GM19452 (cell line): Measurements from ENCODE around the gene HSF5.
"Not testable (repeated sequence)": the region's sequence is repeated elsewhere in the genome, so short reads cannot be mapped to it uniquely, and the experiment has no call there.

Source experiments
- ATAC-seq: cut with Tn5 transposase; IDR thresholded peaks from one replicate; pipeline ENCODE4 v1.9.1; 2021; ENCODE audit not compliant: unreplicated experiment

HSF5 gene

GRCh38 chr17:58517378-58517927, 29.2 kb upstream of the HSF5 start:
- no peak for ATAC-seq

DNA sequence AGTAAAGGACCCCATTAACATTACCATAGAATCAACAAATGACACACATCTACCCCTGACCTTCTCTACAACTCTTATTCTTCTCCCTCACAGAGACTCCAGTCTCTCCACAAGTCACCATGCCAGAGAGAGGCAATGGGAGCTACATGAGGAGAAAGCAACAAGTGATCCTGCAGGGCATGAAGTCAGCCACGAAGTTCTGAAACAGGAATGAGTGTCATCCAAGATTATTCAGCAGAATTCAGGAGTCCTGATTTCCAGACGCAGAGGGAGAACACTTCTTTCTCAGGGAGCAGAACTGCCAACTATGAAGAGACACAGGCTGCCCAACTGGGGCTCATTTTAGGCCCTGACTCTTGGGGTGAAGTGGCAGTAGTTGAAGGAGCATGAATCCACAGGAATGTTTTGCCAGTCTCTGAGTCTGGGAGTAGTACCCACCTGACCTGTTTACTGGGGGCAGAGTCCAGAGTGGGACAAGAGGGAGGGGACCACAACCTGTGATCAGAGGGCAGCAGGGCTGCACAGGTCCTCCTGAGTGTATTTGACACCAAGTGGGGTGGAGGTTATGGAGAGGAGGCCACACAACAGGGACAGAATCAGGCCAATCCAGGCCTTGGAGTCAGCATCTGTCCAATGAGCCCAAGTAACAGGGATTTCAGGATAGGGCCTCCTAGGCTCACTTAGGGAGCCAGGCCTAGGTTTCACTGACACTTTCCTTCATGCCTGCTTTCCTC, 28.6 kb upstream of the HSF5 start:
- ATAC-seq, result no peak

- ATAC-seq, result no peak
Measured at GRCh38 chr17:58515286-58515685, 27.1 kb upstream of the HSF5 start.

DNA sequence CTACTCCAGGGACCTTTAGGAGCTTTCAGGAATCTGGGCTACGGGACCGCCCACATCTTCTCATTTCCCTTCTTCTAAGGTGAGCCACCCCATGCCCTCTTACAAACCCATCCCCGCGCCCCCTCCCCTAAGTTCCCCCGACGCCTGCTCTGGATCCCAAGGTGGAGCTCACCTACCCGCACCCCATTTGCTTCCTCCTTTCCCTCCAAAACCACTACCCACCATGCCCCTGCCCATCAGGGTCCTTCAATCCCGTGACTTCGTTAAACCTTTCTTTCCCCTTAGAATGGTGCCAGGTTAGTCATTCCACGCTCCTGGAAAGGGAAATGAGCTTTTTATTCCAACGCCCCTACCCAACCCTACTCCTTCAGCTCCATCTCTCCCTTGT, 26.6 kb upstream of the HSF5 start:
- ATAC-seq, result no peak

DNA sequence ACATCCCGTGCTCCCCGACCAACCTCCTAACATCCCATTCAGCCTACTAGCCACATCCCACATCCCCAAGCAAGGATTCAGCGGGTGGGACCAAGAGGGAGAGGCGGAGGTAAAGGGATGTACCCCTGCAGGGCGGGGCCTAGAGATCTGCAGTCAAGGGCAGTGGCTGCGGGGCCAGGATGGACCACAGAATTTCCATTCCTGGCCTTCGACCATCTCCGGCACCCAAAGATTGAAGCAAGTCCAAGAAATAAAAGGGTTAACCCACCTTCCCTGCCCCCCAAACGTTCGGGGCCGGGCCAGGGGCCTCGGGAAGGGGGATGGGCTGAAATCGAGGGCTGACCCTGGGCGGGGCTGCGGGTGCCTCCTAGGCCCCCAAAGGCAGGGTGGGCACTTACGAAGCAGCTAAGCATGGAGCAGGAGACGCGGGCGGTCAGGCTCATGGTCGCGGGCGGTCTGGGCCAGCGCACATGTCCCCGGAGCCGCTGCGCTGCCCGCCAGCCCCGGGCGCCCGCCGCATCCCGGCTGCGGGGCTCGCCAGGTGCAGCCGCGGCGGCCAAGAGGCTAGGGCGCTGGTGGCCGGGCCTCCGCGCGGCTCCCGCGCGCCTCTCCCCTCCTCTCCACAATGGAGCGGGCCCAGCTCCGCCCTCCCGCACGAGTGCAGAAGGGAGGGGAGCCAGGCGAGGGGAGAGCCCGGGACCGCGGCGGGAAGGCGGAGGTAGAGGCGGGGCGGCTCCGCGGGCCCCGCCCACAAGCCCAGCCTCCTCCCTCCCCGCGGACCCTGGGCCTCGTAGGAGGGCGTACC, 26.0 kb upstream of the HSF5 start, which contains the start of gene MTMR4:
Gene MTMR4 (minus strand): TSS at position 674 of the 805 bp plus-strand sequence. CDS start 231 bp downstream, at position 443.
- no peak for ATAC-seq

GRCh38 chr17:58513267-58513964, 25.2 kb upstream of the HSF5 start:
- no peak for ATAC-seq

DNA sequence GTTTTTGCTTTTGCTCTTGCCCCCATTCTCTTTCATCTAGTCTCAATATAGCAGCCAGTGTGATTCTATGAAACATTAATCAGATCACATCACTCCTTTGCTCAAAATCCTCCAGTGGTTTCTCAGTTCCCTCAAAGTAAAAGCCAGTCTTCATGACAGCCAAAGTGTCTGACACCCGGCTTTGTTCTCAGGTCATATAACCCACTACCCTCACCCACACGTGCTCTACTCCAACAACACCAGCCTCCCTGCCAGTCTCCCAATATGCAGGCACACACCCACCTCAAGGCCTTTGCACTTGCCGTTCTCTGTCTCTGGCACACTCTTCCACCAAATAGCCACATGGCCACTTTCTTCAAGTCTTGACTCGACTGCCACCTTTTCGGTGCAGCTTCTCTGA, 21.9 kb upstream of the HSF5 start:
- no peak for ATAC-seq

DNA sequence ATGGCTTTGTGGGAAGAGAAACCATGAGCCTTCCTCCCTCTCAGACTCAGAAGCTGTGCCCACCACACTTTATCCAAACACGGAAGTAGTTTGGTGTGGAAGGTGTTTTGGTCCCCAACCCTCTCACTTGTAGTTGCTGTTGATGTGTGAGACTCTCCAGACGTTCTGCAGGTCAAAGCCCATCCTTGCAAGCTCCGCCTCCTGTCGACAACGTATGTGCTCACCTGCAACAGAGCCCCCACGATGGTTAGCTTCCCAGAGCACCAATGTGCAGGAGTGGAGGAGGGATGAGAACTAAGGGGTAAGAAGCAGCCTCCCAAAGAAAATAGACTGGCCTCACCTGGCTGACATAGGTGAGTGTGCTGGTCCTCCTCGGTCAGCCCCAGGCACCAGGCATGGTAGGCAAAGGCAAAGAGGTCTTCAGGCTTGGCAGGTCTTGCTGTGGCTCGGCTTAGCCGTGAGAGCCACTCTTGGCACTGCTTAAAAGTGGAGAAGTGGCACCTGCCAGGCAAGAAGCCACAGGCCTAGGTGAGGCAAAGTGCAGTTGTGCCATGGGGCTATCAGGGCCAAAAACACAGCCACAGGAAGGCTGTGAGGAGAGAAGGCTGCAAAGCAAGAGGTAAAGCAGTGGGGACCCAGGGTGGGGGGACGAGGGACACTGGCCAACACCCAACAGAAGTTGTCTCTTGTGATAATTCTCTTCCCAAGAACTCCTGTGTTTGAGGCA, 20.3 kb upstream of the HSF5 start:
- ATAC-seq, result no peak

DNA sequence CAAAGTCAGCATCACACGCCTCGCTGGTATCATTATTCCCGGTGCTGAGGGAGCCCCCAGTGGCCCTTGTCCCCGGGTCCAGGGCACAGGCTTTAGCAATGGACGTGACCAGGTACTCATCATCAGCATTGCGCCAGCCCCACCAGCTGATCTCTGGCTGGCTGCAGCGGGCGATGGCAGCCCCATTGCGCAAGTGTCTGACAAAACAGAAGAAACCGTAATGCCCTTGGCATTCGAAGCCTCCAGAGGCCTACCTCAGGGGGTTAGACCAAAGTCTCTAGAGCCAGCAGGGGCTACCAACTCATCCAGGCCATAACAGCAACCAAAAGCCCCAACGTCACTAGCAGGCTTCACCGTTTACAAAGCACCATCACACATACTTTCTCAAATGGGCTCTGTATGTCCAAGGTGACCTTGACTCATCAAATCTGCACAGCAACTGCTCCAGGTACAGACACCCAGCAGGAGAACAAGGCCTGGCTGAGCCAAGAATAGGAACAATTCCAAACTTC, 19.0 kb upstream of the HSF5 start:
- ATAC-seq, result no peak

DNA sequence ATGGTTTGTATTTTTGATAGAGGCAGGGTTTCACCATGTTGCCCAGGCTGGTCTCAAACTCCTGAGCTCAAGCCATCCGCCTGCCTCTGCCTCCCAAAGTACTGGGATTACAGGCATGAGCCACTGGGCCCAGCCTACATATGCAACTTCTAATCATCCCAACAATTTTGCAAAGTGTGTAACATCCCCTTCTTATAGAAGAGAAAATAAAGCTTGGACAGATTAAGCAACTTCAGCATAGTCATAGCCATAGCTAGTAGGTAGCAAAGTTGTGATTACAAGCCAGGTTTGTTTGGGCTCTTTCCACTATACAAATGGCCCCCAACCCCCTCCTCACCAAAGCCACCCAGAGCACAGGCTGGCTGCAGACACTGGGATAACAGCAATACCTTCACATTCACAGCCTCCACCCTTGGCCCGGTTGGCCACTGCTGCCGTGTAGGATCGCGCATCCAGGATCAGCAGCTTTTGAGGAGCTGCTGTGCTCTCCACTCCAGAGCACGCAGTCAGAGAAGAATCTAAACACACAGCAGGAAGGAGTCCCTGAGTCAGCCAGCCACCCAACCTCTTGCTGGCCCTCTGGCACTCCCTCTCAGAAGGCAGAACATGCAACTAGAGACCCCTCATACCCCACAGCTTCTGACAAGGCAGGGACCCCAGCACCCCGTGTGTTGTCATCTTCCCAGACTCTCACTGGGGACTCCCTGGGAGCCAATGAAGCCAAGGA, 18.3 kb upstream of the HSF5 start:
- no peak for ATAC-seq

GRCh38 chr17:58504826-58505351, 16.7 kb upstream of the HSF5 start:
- peak; percentile 91 for ATAC-seq

- no peak for ATAC-seq
Measured at GRCh38 chr17:58503866-58504265, 15.7 kb upstream of the HSF5 start.

GRCh38 chr17:58503134-58503533, 14.9 kb upstream of the HSF5 start:
- ATAC-seq, result not testable (repeated sequence)

GRCh38 chr17:58501451-58501850, 13.2 kb upstream of the HSF5 start:
- ATAC-seq, result no peak

DNA sequence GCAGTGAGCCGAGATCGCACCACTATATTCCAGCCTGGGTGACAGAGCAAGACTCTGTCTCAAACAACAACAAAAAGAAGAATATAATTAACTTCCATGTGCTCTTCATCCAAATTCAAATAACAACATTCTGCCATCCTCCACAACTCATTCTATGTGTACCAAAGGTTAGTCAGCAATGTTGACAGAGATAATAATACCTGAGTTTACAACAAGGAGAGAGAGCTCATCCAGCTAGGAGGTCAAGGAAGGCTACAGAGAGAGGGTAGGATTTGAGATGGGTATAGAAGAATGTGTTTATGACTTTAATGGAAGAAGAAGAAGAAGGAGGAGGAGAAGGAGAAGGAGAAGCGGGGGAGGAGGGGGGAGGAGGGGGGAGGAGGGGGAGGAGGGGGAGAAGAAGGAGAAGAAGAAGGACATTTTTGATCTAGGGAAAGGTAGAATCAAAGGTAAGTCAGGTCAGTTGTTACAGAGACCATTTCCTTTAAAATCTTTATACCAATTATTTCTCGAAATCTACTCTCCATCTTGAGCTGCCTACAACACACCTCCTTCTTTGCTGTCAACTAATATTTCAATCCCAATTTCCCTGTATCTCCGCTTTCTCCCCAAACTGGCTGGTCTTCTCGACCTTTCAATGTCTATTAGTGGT, 10.1 kb upstream of the HSF5 start:
- ATAC-seq, result no peak

DNA sequence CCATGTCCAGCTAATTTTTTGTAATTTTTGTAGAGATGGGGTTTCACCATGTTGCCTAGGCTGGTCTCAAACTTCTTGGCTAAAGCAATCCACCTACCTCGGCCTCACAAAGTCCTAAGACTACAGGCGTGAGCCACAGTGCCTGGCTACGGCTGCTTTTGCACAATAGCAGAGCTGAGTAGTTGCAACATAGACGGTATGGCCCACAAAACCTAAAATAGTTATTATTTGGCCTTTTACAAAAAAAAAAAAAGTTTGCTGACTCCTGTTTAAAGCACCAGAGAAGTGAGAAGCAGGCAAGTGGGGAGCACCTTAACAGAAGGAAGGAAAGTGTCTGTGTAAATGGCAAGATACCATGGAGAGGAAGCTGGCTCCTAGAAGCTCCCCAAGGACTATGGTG, 5.3 kb upstream of the HSF5 start:
- no peak for ATAC-seq

DNA sequence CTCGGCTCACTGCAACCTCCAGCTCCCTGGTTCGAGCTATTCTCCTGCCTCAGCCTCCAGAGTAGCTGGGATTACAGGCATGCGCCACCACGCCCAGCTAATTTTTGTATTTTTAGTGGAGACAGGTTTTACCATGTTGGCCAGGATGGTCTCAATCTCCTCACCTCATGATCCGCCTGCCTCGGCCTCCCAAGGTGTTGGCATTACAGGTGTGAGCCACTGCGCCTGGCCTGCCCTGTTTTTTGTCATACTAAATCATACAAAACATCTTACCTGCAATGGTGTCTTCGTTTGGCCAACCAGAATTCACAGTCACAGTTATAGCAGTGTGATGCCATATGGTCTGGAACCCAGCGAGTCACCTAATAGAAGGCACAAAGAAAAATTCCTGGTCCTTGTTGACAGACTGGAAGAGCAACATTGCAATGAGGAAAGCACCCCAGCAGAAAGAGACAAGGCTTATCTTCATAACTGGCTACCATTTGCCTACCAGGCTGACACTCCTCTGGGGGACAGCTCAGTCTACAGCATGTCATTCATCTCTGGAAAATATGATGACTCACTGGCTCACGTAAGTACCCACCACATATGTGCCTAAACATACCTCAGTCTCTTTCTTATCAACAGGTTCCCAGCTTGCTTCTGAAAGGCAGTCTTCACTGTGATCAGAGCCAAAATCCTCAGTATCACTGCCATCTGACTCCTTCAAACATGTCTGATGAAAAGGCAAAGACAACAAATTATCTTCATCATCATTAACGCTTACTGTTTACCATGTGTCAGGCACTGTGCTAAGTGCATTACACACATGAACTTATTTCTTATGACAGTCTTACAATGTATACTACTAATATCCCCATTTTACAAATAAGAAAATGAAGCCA, 4.3 kb upstream of the HSF5 start:
- ATAC-seq, result no peak

DNA sequence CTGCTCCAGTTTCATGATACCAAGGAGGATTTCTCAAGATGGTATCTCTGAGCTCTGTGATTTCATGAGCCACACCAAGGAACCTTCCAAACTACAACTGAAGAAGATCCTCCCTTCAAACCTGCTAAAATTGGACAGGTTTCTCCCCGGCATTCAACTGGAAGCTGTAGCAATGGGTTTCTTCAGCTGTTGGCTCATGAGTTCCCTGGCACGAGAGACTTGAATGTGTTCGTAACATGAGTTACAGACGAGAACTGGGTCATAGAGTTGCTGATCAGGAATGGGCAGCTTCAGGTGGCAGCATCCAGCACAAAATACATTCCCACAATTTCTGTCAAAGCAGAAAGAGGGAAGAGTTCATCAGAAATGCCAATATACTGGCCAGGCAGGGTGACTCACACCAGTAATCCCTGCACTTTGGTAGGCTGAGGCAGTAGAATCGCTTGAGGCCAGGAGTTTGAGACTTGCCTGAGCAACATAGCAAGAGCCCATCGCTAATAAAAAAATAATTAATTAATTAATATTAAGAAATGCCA, 3.4 kb upstream of the HSF5 start:
- no peak for ATAC-seq
